Ishikawa (cell line): ENCODE results near the gene ARPP19.

Experiments used
- CEBPB ChIP-seq: IDR thresholded peaks from 2 replicates; pipeline ENCODE4 v1.6.1; 2012
- CREB1 ChIP-seq: IDR thresholded peaks from 2 replicates; pipeline ENCODE4 v1.6.1; 2012; ENCODE audit warnings: low read depth
- EGR1 ChIP-seq: IDR thresholded peaks from 2 replicates; pipeline ENCODE4 v1.6.1; 2012
- EP300 ChIP-seq: IDR thresholded peaks from 2 replicates; pipeline ENCODE4 v1.6.1; 2012; ENCODE audit warnings: borderline replicate concordance
- FOXM1 ChIP-seq: IDR thresholded peaks from 2 replicates; pipeline ENCODE4 v1.6.1; 2012; ENCODE audit warnings: low read depth, borderline replicate concordance
- NFIC ChIP-seq: IDR thresholded peaks from 2 replicates; pipeline ENCODE4 v1.6.1; 2012
- RAD21 ChIP-seq: IDR thresholded peaks from 2 replicates; pipeline ENCODE4 v1.6.1; 2012; ENCODE audit warnings: low read depth
- TAF1 ChIP-seq: IDR thresholded peaks from 2 replicates; pipeline ENCODE4 v1.6.1; 2012; ENCODE audit warnings: low read depth, mild to moderate bottlenecking
- TCF12 ChIP-seq: IDR thresholded peaks from 2 replicates; pipeline ENCODE4 v1.6.1; 2012; ENCODE audit warnings: low read depth
- TEAD4 ChIP-seq: IDR thresholded peaks from 2 replicates; pipeline ENCODE4 v1.6.1; 2012
- YY1 ChIP-seq: IDR thresholded peaks from 2 replicates; pipeline ENCODE4 v1.6.1; 2012; ENCODE audit warnings: low read depth
- ZBTB7A ChIP-seq: IDR thresholded peaks from 2 replicates; pipeline ENCODE4 v1.6.1; 2012; ENCODE audit warnings: low read depth
- TF ChIP-seq, protein P1 (sequence below): IDR thresholded peaks from 2 replicates; pipeline ENCODE4 v1.6.1; 2012; ENCODE audit warnings: low read depth, mild to moderate bottlenecking
- TF ChIP-seq, protein P2 (sequence below): IDR thresholded peaks from 2 replicates; pipeline ENCODE4 v1.6.1; 2012
- TF ChIP-seq, protein P3 (sequence below): IDR thresholded peaks from 2 replicates; pipeline ENCODE4 v1.6.1; 2012

ARPP19 gene

DNA sequence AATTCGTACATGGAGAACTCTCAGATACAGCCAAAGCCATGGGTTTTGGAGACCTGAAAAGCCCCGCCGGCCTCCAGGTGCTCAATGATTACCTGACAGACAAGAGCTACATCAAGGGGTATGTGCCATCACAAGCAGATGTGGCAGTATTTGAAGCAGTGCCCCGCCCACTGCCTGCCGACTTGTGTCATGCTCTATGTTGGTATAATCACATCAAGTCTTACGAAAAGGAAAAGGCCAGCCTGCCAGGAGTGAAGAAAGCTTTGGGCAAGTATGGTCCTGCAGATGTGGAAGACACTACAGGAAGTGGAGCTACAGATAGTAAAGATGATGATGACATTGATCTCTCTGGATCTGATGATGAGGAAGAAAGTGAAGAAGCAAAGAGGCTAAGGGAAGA is 63.7 kb downstream of the ARPP19 start:
- TF ChIP-seq CEBPB (no peak), FOXM1 (no peak), RAD21 (no peak), TEAD4 (no peak), EP300 (no peak), YY1 (no peak), TAF1 (no peak), EGR1 (no peak)
- TF ChIP-seq, protein P1, sequence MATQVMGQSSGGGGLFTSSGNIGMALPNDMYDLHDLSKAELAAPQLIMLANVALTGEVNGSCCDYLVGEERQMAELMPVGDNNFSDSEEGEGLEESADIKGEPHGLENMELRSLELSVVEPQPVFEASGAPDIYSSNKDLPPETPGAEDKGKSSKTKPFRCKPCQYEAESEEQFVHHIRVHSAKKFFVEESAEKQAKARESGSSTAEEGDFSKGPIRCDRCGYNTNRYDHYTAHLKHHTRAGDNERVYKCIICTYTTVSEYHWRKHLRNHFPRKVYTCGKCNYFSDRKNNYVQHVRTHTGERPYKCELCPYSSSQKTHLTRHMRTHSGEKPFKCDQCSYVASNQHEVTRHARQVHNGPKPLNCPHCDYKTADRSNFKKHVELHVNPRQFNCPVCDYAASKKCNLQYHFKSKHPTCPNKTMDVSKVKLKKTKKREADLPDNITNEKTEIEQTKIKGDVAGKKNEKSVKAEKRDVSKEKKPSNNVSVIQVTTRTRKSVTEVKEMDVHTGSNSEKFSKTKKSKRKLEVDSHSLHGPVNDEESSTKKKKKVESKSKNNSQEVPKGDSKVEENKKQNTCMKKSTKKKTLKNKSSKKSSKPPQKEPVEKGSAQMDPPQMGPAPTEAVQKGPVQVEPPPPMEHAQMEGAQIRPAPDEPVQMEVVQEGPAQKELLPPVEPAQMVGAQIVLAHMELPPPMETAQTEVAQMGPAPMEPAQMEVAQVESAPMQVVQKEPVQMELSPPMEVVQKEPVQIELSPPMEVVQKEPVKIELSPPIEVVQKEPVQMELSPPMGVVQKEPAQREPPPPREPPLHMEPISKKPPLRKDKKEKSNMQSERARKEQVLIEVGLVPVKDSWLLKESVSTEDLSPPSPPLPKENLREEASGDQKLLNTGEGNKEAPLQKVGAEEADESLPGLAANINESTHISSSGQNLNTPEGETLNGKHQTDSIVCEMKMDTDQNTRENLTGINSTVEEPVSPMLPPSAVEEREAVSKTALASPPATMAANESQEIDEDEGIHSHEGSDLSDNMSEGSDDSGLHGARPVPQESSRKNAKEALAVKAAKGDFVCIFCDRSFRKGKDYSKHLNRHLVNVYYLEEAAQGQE: no peak
- TF ChIP-seq, protein P2, sequence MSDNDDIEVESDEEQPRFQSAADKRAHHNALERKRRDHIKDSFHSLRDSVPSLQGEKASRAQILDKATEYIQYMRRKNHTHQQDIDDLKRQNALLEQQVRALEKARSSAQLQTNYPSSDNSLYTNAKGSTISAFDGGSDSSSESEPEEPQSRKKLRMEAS: no peak
- TF ChIP-seq, protein P3, sequence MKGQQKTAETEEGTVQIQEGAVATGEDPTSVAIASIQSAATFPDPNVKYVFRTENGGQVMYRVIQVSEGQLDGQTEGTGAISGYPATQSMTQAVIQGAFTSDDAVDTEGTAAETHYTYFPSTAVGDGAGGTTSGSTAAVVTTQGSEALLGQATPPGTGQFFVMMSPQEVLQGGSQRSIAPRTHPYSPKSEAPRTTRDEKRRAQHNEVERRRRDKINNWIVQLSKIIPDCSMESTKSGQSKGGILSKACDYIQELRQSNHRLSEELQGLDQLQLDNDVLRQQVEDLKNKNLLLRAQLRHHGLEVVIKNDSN: no peak

DNA sequence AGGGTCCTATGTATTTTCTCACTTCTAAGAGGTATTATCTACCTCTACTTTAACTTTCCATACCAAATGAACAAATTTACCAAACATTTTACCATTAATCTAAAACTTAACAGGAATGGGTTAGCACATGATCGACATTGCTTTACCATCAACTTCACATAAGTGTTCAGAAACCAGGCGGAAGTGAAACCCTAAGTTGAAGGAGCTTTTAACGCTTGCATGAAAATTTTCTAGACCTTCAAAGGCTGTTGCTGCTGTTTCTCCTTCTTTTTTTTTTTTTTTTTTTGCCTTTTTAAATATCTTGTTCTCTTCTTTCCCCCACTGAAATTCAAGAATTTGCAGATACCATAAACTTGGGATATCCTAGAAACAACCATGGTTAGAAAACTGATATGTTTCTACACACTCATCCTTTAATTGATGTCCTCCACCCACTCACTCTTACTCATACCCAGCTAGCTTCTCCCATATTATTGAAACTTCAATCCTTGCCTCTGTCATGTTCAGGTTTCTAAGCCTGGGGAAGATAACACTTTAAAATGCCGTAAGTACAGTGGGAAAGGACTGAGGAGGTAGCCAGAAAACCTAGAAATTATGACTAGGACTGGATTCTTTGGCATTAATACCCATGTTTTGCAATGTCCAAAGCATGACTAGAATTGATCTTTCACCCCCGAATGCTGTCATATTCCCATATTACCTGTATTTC is 64.9 kb downstream of the ARPP19 start:
- TF ChIP-seq YY1: no peak
- no peak for TF ChIP-seq ZBTB7A
- TF ChIP-seq, protein P2: no peak
- no peak for TF ChIP-seq TCF12
- no peak for TF ChIP-seq EGR1
- TF ChIP-seq EP300: no peak

DNA sequence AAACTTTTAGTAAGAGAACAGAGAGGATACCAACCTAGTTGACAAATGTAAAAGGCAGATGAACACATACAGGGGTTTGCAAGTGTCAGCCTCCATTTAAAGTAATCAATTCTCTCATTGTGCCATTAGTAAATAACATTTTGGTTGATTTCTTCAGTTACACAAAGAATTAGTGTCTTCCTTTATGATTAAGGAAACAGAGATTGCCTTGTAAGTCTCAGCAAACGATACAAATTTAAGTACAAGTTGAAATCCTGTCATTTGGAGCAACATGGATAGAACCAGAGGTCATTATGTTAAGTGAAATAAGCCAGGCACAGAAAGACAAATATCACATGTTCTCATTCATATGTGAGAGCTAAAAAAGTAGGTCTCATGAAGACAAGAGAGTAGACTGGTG is 66.2 kb downstream of the ARPP19 start:
- TF ChIP-seq, protein P3: no peak
- TF ChIP-seq, protein P1: no peak
- TF ChIP-seq TEAD4: no peak
- TF ChIP-seq TCF12: no peak
- no peak for TF ChIP-seq NFIC
- TF ChIP-seq YY1: no peak
- no peak for TF ChIP-seq EGR1
- TF ChIP-seq, protein P2: no peak
- no peak for TF ChIP-seq RAD21
- no peak for TF ChIP-seq EP300
- no peak for TF ChIP-seq CEBPB
- TF ChIP-seq FOXM1: no peak
- no peak for TF ChIP-seq ZBTB7A
- TF ChIP-seq TAF1: no peak
- TF ChIP-seq CREB1: no peak

DNA sequence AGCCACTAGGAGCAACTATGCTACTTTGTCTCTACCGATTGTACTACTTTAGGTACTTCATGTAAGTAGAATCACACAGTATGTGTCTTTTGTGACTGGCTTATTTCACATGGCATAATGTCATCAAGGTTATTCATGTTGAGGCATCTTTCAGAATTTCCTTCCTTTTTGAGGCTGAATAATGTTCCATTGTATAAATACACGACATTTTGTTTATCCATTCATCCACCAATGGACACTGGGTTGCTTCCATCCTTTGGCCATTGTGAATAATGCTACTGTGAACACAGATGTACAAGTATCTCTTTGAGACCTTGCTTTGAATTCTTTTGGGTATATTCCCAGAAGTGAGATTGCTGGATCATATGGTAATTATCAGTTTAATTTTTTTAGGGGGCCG is 69.3 kb downstream of the ARPP19 start:
- TF ChIP-seq, protein P2: no peak
- TF ChIP-seq RAD21: no peak
- TF ChIP-seq, protein P1: no peak
- no peak for TF ChIP-seq ZBTB7A
- no peak for TF ChIP-seq TAF1
- no peak for TF ChIP-seq NFIC
- no peak for TF ChIP-seq FOXM1
- TF ChIP-seq EGR1: no peak
- TF ChIP-seq, protein P3: no peak
- no peak for TF ChIP-seq TCF12
- no peak for TF ChIP-seq CEBPB
- no peak for TF ChIP-seq TEAD4
- TF ChIP-seq EP300: no peak
- TF ChIP-seq CREB1: no peak
- no peak for TF ChIP-seq YY1
